Fibroblast of lung (primary cell): ENCODE results near the gene GHRH. TPM values are rescaled to one million over a fixed set of nuclear protein-coding genes. Genes with fewer than 3 reads are reported as not detected.

Experiments
- DNase-seq, 2 donors: peaks; one replicate each; pipeline versions ENCODE4 v3.0.0 to v3.0.0-alpha.2; 2010; ENCODE audit warnings: low read depth in 2 of 2
- H2AFZ ChIP-seq: 2 replicates; pipeline ENCODE4 v1.5.1; 2012; ENCODE audit warnings: low read length, control low read depth, inconsistent platforms
- H3K27ac ChIP-seq: 2 replicates; pipeline ENCODE4 v1.5.1; 2011; ENCODE audit warnings: low read length, control low read depth; ENCODE audit not compliant: insufficient read depth
- H3K27me3 ChIP-seq: 2 replicates; pipeline ENCODE4 v1.5.1; 2011; ENCODE audit warnings: mild to moderate bottlenecking, low read length; ENCODE audit not compliant: control insufficient read depth, insufficient read depth
- H3K36me3 ChIP-seq: 2 replicates; pipeline ENCODE4 v1.5.1; 2011; ENCODE audit warnings: low read length; ENCODE audit not compliant: control insufficient read depth, insufficient read depth
- H3K4me1 ChIP-seq: 2 replicates; pipeline ENCODE4 v1.5.1; 2011; ENCODE audit warnings: low read length; ENCODE audit not compliant: control insufficient read depth, insufficient read depth; ENCODE audit errors: extremely low read depth
- H3K4me2 ChIP-seq: 2 replicates; pipeline ENCODE4 v1.5.1; 2011; ENCODE audit warnings: low read length, control low read depth; ENCODE audit not compliant: insufficient read depth; ENCODE audit errors: extremely low read depth
- H3K4me3 ChIP-seq, 4 experiments: fragments of 200-600 bp in 1 of 4; sonication (generic) in 1 of 4; replicated peaks in 1 of 4; 2 replicates each; pipeline ENCODE4 v1.5.1; 2011 to 2016; ENCODE audit warnings: low read length in 4 of 4, low read depth in 3 of 4, mild to moderate bottlenecking in 3 of 4, control low read depth in 2 of 4, inconsistent platforms in 1 of 4, mixed read lengths in 1 of 4; ENCODE audit not compliant: insufficient read depth in 1 of 4; ENCODE audit errors: control extremely low read depth in 1 of 4
- H3K79me2 ChIP-seq: 2 replicates; pipeline ENCODE4 v1.5.1; 2012; ENCODE audit warnings: mild to moderate bottlenecking, low read length, inconsistent platforms; ENCODE audit not compliant: control insufficient read depth, insufficient read depth
- H3K9ac ChIP-seq: 2 replicates; pipeline ENCODE4 v1.5.1; 2011; ENCODE audit warnings: mild to moderate bottlenecking, low read length, control low read depth; ENCODE audit not compliant: insufficient read depth
- H3K9me3 ChIP-seq: 2 replicates; pipeline ENCODE4 v1.5.1; 2012; ENCODE audit warnings: low read depth, low read length; ENCODE audit not compliant: control insufficient read depth, insufficient read depth
- H4K20me1 ChIP-seq: 2 replicates; pipeline ENCODE4 v1.5.1; 2011; ENCODE audit warnings: low read length; ENCODE audit not compliant: control insufficient read depth, insufficient read depth; ENCODE audit errors: extremely low read depth
- CTCF ChIP-seq, 2 donors: IDR thresholded peaks in 1 of 2; conservative IDR thresholded peaks in 1 of 2; 1 replicate in 1 of 2; 2 replicates in 1 of 2; pipeline ENCODE4 v1.5.1; 2011 to 2012; ENCODE audit warnings: low read length in 2 of 2, control low read depth in 1 of 2, inconsistent platforms in 1 of 2, low read depth in 1 of 2, mild to moderate bottlenecking in 1 of 2
- EZH2 ChIP-seq: IDR thresholded peaks from 2 replicates; pipeline ENCODE4 v1.5.1; 2012; ENCODE audit warnings: low read length, control low read depth, mild to moderate bottlenecking; ENCODE audit errors: missing control alignments
- polyA plus RNA-seq, 2 donors: library from polyadenylated mRNA; depleted of rRNA in 1 of 2; stranded (reverse) in 1 of 2; unstranded in 1 of 2; fragments of >200 nt; gene quantifications; 2 replicates each; pipeline ENCODE4 v1.2.1, GENCODE V29; 2011 to 2012; ENCODE audit warnings: missing spikeins in 1 of 2
- total RNA-seq: library from RNA; depleted of rRNA; stranded (reverse); fragments of >200 nt; gene quantifications from 2 replicates; pipeline ENCODE4 v1.2.1, GENCODE V29; 2014

The GHRH gene
- total and polyA plus RNA-seq, 2 donors (not counting 1 experiment from before 2014, with no cell fraction given): not detected

- H3K9ac ChIP-seq: no peak overlapping the region
- H3K79me2 ChIP-seq: no peaks in the 10 kb centered on the region
- DNase-seq: no peak
- no peaks in the 10 kb centered on the region for H3K27me3 ChIP-seq
- TF ChIP-seq EZH2 (no peak), CTCF (conservative IDR thresholded peaks at IDR 0.05 in 1 of 2, IDR thresholded peaks at IDR 0.05 in 1 of 2; ENCODE audit: low read depth in 1 of 2, low read length in 2 of 2) (no peak)
- H3K9me3 ChIP-seq: no peaks in the 10 kb centered on the region
- H3K4me2 ChIP-seq: no peak overlapping the region
- peaks cover 23% of the 10 kb centered on the region for H3K36me3 ChIP-seq
- no peak overlapping the region for H2AFZ ChIP-seq
- no peaks in the 10 kb centered on the region for H4K20me1 ChIP-seq
- H3K27ac ChIP-seq: no peak overlapping the region
- H3K4me1 ChIP-seq: peaks cover 7% of the 10 kb centered on the region
- H3K4me3 ChIP-seq: no peak overlapping the region
These were observed 27.4 kb downstream of the GHRH start for GRCh38 chr20:37234254-37234581.

GRCh38 chr20:37233548-37234253 lies 27.9 kb downstream of the GHRH start:
- no peak overlapping the region for H3K27ac ChIP-seq
- no peak overlapping the region for H2AFZ ChIP-seq
- H3K4me2 ChIP-seq: no peak overlapping the region
- no peak overlapping the region for H3K4me3 ChIP-seq
- no peak for TF ChIP-seq CTCF (conservative IDR thresholded peaks at IDR 0.05 in 1 of 2, IDR thresholded peaks at IDR 0.05 in 1 of 2; ENCODE audit: low read depth in 1 of 2, low read length in 2 of 2)
- TF ChIP-seq EZH2: no peak
- no peaks in the 10 kb centered on the region for H3K79me2 ChIP-seq
- no peak overlapping the region for H3K9ac ChIP-seq
- H3K4me1 ChIP-seq: peaks cover 1% of the 10 kb centered on the region
- no peaks in the 10 kb centered on the region for H3K9me3 ChIP-seq
- no peaks in the 10 kb centered on the region for H3K27me3 ChIP-seq
- no peak for DNase-seq
- peaks cover 21% of the 10 kb centered on the region for H3K36me3 ChIP-seq
- no peaks in the 10 kb centered on the region for H4K20me1 ChIP-seq

- Histone ChIP-seq H3K36me3 (peaks cover 19% of the 10 kb centered on the region), H3K4me1 (no peaks in the 10 kb centered on the region), H3K27me3 (no peaks in the 10 kb centered on the region), H3K4me3 (no peak overlapping the region), H2AFZ (no peak overlapping the region), H3K9ac (no peak overlapping the region), H3K79me2 (no peaks in the 10 kb centered on the region), H4K20me1 (no peaks in the 10 kb centered on the region), H3K9me3 (no peaks in the 10 kb centered on the region), H3K27ac (no peak overlapping the region), H3K4me2 (no peak overlapping the region)
- TF ChIP-seq CTCF (conservative IDR thresholded peaks at IDR 0.05 in 1 of 2, IDR thresholded peaks at IDR 0.05 in 1 of 2; ENCODE audit: low read depth in 1 of 2, low read length in 2 of 2) (no peak), EZH2 (no peak)
- DNase-seq: peak in 1 of 2 donors; percentile 35
These were observed 29.5 kb downstream of the GHRH start for GRCh38 chr20:37231947-37232630.
